Measurements from ENCODE around the gene LASP1NB.

- TF ChIP-seq CTCF (IDR thresholded peaks at IDR 0.05), result no peak
- TF ChIP-seq POLR2A (IDR thresholded peaks at IDR 0.05), result no peak
These were observed 8.6 kb upstream of the LASP1NB start for GRCh38 chr17:38916771-38917170.

All from heart left ventricle (tissue), 13 donors.